Dedifferentiated amniotic fluid mesenchymal stem cell (primary cell): Measurements from ENCODE around the gene FAM72B.
A peak's percentile ranks its signal among the peaks of the same experiment; 100 is the strongest.
"Not testable (repeated sequence)": the region's sequence is repeated elsewhere in the genome, so short reads cannot be mapped to it uniquely, and the experiment has no call there.

Source experiments
- DNase-seq: peaks from one replicate; pipeline ENCODE4 v3.0.0-alpha.2; 2016; ENCODE audit errors: extremely low spot score

Gene FAM72B

GRCh38 chr1:121184290-121185127 lies at the start of gene FAM72B, which contains the start of gene SRGAP2C:
TSS of gene FAM72B (minus strand) at chr1:121184340. CDS start at chr1:121183489, 851 bp downstream.
TSS of gene SRGAP2C (plus strand) at chr1:121184975. CDS start at chr1:121187447, 2,472 bp downstream.
- peak; percentile 100 for DNase-seq

GRCh38 chr1:121232445-121233125 lies 48.4 kb upstream of the FAM72B start:
- not testable (repeated sequence) for DNase-seq

- not testable (repeated sequence) for DNase-seq
Measured at GRCh38 chr1:121230636-121231035, 46.5 kb upstream of the FAM72B start.

GRCh38 chr1:121227544-121228330 lies 43.6 kb upstream of the FAM72B start:
- not testable (repeated sequence) for DNase-seq

GRCh38 chr1:121226925-121227324 lies 42.8 kb upstream of the FAM72B start:
- not testable (repeated sequence) for DNase-seq

GRCh38 chr1:121226295-121226904 lies 42.3 kb upstream of the FAM72B start:
- not testable (repeated sequence) for DNase-seq

- DNase-seq, result not testable (repeated sequence)
Measured at GRCh38 chr1:121224714-121225113, 40.6 kb upstream of the FAM72B start.

GRCh38 chr1:121221770-121222169 lies 37.6 kb upstream of the FAM72B start:
- DNase-seq, result not testable (repeated sequence)

- not testable (repeated sequence) for DNase-seq
Measured at GRCh38 chr1:121216676-121217075, 32.5 kb upstream of the FAM72B start.

GRCh38 chr1:121215699-121216417 lies 31.7 kb upstream of the FAM72B start:
- not testable (repeated sequence) for DNase-seq

- not testable (repeated sequence) for DNase-seq
Measured at GRCh38 chr1:121214544-121215156, 30.5 kb upstream of the FAM72B start.

GRCh38 chr1:121213491-121213890 lies 29.4 kb upstream of the FAM72B start:
- not testable (repeated sequence) for DNase-seq

GRCh38 chr1:121210778-121211177 lies 26.6 kb upstream of the FAM72B start:
- DNase-seq, result not testable (repeated sequence)

- DNase-seq, result not testable (repeated sequence)
Measured at GRCh38 chr1:121208375-121208774, 24.2 kb upstream of the FAM72B start.

- not testable (repeated sequence) for DNase-seq
Measured at GRCh38 chr1:121207328-121207727, 23.2 kb upstream of the FAM72B start.

- not testable (repeated sequence) for DNase-seq
Measured at GRCh38 chr1:121205786-121206711, 21.9 kb upstream of the FAM72B start.

GRCh38 chr1:121202986-121203385 lies 18.8 kb upstream of the FAM72B start:
- not testable (repeated sequence) for DNase-seq

GRCh38 chr1:121200985-121201981 lies 17.1 kb upstream of the FAM72B start:
- peak; percentile 38 for DNase-seq
